ENCODE results near the gene SYNE2.

DNA sequence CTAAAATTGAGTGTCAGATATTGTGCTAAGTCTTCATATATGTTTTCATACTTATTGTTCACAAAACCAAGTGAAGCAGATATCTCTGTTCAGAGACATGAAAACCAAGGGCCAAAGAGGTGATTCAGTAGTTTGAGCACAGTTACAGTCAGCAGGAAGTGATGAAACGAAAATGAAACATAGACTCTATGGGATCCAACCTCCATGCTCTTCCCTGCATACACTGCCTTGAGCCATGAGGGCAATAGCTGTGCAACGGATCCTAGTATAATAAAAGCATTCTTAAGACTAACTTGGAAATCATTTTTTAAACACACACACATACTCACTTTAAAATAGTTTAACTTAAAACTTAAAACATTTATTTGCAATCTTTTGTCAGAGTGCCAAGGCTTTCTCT, 413.4 kb downstream of the SYNE2 start:
- TF ChIP-seq, protein P1, sequence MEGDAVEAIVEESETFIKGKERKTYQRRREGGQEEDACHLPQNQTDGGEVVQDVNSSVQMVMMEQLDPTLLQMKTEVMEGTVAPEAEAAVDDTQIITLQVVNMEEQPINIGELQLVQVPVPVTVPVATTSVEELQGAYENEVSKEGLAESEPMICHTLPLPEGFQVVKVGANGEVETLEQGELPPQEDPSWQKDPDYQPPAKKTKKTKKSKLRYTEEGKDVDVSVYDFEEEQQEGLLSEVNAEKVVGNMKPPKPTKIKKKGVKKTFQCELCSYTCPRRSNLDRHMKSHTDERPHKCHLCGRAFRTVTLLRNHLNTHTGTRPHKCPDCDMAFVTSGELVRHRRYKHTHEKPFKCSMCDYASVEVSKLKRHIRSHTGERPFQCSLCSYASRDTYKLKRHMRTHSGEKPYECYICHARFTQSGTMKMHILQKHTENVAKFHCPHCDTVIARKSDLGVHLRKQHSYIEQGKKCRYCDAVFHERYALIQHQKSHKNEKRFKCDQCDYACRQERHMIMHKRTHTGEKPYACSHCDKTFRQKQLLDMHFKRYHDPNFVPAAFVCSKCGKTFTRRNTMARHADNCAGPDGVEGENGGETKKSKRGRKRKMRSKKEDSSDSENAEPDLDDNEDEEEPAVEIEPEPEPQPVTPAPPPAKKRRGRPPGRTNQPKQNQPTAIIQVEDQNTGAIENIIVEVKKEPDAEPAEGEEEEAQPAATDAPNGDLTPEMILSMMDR (IDR thresholded peaks at IDR 0.05; ENCODE audit: insufficient read depth, low read length) = no peak
- TF ChIP-seq SPI1 (IDR thresholded peaks at IDR 0.05; ENCODE audit: borderline replicate concordance, low read depth) = no peak

Data from HL-60 (cell line).